SK-N-SH (cell line): Measurements from ENCODE around the gene THEM5. TPM values are rescaled to one million over a fixed set of nuclear protein-coding genes. Genes with fewer than 3 reads are reported as not detected.
A peak's percentile ranks its signal among the peaks of the same experiment; 100 is the strongest.

Experiments used
- CTCF ChIA-PET: fragments of 300-600, 350-600 bp; formaldehyde crosslinking; extraction: SDS; loops from one replicate; lab custom pipeline; 2021; lab: Yijun Ruan, JAX
- POLR2A ChIA-PET: fragments of 350-600 bp; sonication (Branson Sonifier 250); formaldehyde crosslinking; extraction: SDS; loops from one replicate; lab custom pipeline; 2020; ENCODE audit warnings: antibody characterized with exemption, inconsistent platforms; lab: Yijun Ruan, JAX
- DNase-seq: peaks from one replicate; pipeline ENCODE4 v3.0.0; 2012
- H2AFZ ChIP-seq: fragments of 200-600 bp; sonication (generic); 2 replicates; pipeline ENCODE4 v1.8.1; 2016; ENCODE audit warnings: antibody characterized with exemption, mild to moderate bottlenecking, low read depth
- H3F3A ChIP-seq: fragments of 200-600 bp; sonication (generic); replicated peaks from 2 replicates; pipeline ENCODE3; 2016; ENCODE audit warnings: antibody characterized with exemption, mild to moderate bottlenecking; ENCODE audit not compliant: insufficient read depth
- H3K27ac ChIP-seq, 2 experiments: fragments of 200-500 bp in 1 of 2; fragments of 200-600 bp in 1 of 2; sonication (Bioruptor generic) in 1 of 2; sonication (generic), shearing (Covaris generic) in 1 of 2; 2 replicates each; pipeline versions ENCODE4 v1.5.1 to v1.6.1; 2014 to 2016; ENCODE audit warnings: low read depth in 2 of 2, inconsistent platforms in 1 of 2, low read length in 1 of 2, mild to moderate bottlenecking in 1 of 2, mixed read lengths in 1 of 2
- H3K27me3 ChIP-seq: fragments of 200-600 bp; sonication (generic), shearing (Covaris generic); 2 replicates; pipeline ENCODE4 v1.6.1; 2016; ENCODE audit warnings: mixed run types; ENCODE audit not compliant: insufficient read depth
- H3K36me3 ChIP-seq, 2 experiments: fragments of 200-500 bp in 1 of 2; fragments of 200-600 bp in 1 of 2; sonication (Bioruptor generic) in 1 of 2; sonication (generic) in 1 of 2; replicated peaks in 1 of 2; 2 replicates each; pipeline versions ENCODE3 to v1.5.1; 2014 to 2016; ENCODE audit warnings: low read length in 1 of 2, mild to moderate bottlenecking in 1 of 2; ENCODE audit not compliant: insufficient read depth in 2 of 2, control insufficient read depth in 1 of 2
- H3K4me1 ChIP-seq, 2 experiments: fragments of 200-500 bp in 1 of 2; fragments of 200-600 bp in 1 of 2; sonication (Bioruptor generic) in 1 of 2; sonication (generic), shearing (Covaris generic) in 1 of 2; 2 replicates each; pipeline versions ENCODE4 v1.5.1 to v1.6.1; 2014 to 2016; ENCODE audit warnings: low read depth in 1 of 2, low read length in 1 of 2, mixed run types in 1 of 2; ENCODE audit not compliant: insufficient read depth in 2 of 2, control insufficient read depth in 1 of 2
- H3K4me2 ChIP-seq: fragments of 200-600 bp; sonication (generic), shearing (Covaris generic); 2 replicates; pipeline ENCODE4 v1.6.1; 2017; ENCODE audit warnings: mixed run types
- H3K4me3 ChIP-seq, 2 experiments: fragments of 200-500 bp in 1 of 2; fragments of 200-600 bp in 1 of 2; sonication (Bioruptor generic) in 1 of 2; sonication (generic), shearing (Covaris generic) in 1 of 2; 2 replicates each; pipeline versions ENCODE4 v1.5.1 to v1.8.1; 2014 to 2016; ENCODE audit warnings: low read depth in 2 of 2, inconsistent platforms in 1 of 2, low read length in 1 of 2, mild to moderate bottlenecking in 1 of 2, mixed read lengths in 1 of 2, moderate library complexity in 1 of 2
- H3K79me2 ChIP-seq: fragments of 200-600 bp; sonication (generic); 2 replicates; pipeline ENCODE4 v1.8.1; 2017; ENCODE audit warnings: mild to moderate bottlenecking; ENCODE audit not compliant: insufficient read depth
- H3K9ac ChIP-seq: fragments of 200-600 bp; sonication (generic); 2 replicates; pipeline ENCODE4 v1.6.1; 2017; ENCODE audit warnings: mixed run types
- H3K9me2 ChIP-seq: fragments of 200-600 bp; sonication (generic); 2 replicates; pipeline ENCODE4 v1.6.1; 2017; ENCODE audit warnings: mixed run types
- H3K9me3 ChIP-seq: fragments of 200-600 bp; sonication (generic); 2 replicates; pipeline ENCODE4 v1.6.1; 2017; ENCODE audit warnings: mixed run types, mild to moderate bottlenecking, moderate library complexity
- H4K20me1 ChIP-seq: fragments of 200-600 bp; sonication (generic); 2 replicates; pipeline ENCODE4 v1.6.1; 2017; ENCODE audit warnings: mild to moderate bottlenecking, mixed run types; ENCODE audit not compliant: insufficient read depth
- EZH2phosphoT487 ChIP-seq: fragments of 200-600 bp; sonication (generic); IDR thresholded peaks from 2 replicates; pipeline ENCODE4 v1.6.1; 2017; ENCODE audit warnings: low read depth, mixed run types, mild to moderate bottlenecking, antibody characterized with exemption, moderate library complexity, borderline replicate concordance
- FOSL2 ChIP-seq: IDR thresholded peaks from 2 replicates; pipeline ENCODE4 v1.4.0; 2012; ENCODE audit warnings: low read depth, mild to moderate bottlenecking, moderate library complexity, borderline replicate concordance
- FOXJ3 ChIP-seq: sonication (generic); formaldehyde crosslinking; IDR thresholded peaks from 2 replicates; pipeline ENCODE4 v1.5.1; 2020; ENCODE audit warnings: mild to moderate bottlenecking, missing genetic modification reagents
- FOXM1 ChIP-seq: IDR thresholded peaks from 2 replicates; pipeline ENCODE4 v1.4.0; 2012; ENCODE audit warnings: low read depth, mild to moderate bottlenecking
- GABPA ChIP-seq: IDR thresholded peaks from 2 replicates; pipeline ENCODE4 v1.4.0; 2012; ENCODE audit warnings: low read depth, mild to moderate bottlenecking
- JUND ChIP-seq: IDR thresholded peaks from 2 replicates; pipeline ENCODE4 v1.4.0; 2012
- MXI1 ChIP-seq: IDR thresholded peaks from 2 replicates; pipeline ENCODE4 v1.6.1; 2012; ENCODE audit warnings: mild to moderate bottlenecking, low read depth, low read length, improper control_type of control experiment
- NFIC ChIP-seq: IDR thresholded peaks from 2 replicates; pipeline ENCODE4 v1.4.0; 2012; ENCODE audit warnings: borderline replicate concordance
- NRF1 ChIP-seq: IDR thresholded peaks from 2 replicates; pipeline ENCODE4 v1.6.1; 2012; ENCODE audit warnings: low read depth, mild to moderate bottlenecking, low read length
- RAD21 ChIP-seq: IDR thresholded peaks from 2 replicates; pipeline ENCODE4 v1.6.1; 2012; ENCODE audit warnings: mild to moderate bottlenecking, low read length
- RXRA ChIP-seq: IDR thresholded peaks from 2 replicates; pipeline ENCODE4 v1.4.0; 2012; ENCODE audit warnings: low read depth, mild to moderate bottlenecking, borderline replicate concordance
- SMC3 ChIP-seq: IDR thresholded peaks from 2 replicates; pipeline ENCODE4 v1.6.1; 2012; ENCODE audit warnings: low read depth, low read length, improper control_type of control experiment
- TAF1 ChIP-seq: IDR thresholded peaks from 2 replicates; pipeline ENCODE4 v1.6.1; 2012; ENCODE audit warnings: low read depth, mild to moderate bottlenecking, low read length, moderate library complexity, borderline replicate concordance
- TCF12 ChIP-seq: IDR thresholded peaks from 2 replicates; pipeline ENCODE4 v1.4.0; 2012
- WGBS: methylation state at CpG from one replicate; pipeline ENCODE4 v1.1.6; 2017; ENCODE audit warnings: low lambda C conversion rate; 5-methylcytosine and 5-hydroxymethylcytosine counted together
- polyA plus RNA-seq, 3 experiments: library from polyadenylated mRNA; depleted of rRNA; stranded (reverse); fragments of >200 nt; gene quantifications; 2 replicates each; pipeline ENCODE4 v1.2.3, GENCODE V29; 2012
- TF ChIP-seq, protein P1 (sequence below): fragments of 200-600 bp; sonication (generic); IDR thresholded peaks from 2 replicates; pipeline ENCODE4 v1.6.1; 2017; ENCODE audit warnings: antibody characterized with exemption, mild to moderate bottlenecking, moderate library complexity
- TF ChIP-seq, protein P2 (sequence below): IDR thresholded peaks from 2 replicates; pipeline ENCODE4 v1.6.1; 2012; ENCODE audit warnings: mild to moderate bottlenecking, low read depth, low read length, moderate library complexity
- TF ChIP-seq, protein P3 (sequence below): fragments of 150-350 bp; IDR thresholded peaks from 2 replicates; pipeline ENCODE4 v1.6.1; 2017; ENCODE audit warnings: antibody characterized with exemption, low read length, low read depth, borderline replicate concordance

THEM5 gene
- polyA plus RNA-seq, 1 of the 3 experiments (the other 2 are of a cell fraction), result not detected

DNA sequence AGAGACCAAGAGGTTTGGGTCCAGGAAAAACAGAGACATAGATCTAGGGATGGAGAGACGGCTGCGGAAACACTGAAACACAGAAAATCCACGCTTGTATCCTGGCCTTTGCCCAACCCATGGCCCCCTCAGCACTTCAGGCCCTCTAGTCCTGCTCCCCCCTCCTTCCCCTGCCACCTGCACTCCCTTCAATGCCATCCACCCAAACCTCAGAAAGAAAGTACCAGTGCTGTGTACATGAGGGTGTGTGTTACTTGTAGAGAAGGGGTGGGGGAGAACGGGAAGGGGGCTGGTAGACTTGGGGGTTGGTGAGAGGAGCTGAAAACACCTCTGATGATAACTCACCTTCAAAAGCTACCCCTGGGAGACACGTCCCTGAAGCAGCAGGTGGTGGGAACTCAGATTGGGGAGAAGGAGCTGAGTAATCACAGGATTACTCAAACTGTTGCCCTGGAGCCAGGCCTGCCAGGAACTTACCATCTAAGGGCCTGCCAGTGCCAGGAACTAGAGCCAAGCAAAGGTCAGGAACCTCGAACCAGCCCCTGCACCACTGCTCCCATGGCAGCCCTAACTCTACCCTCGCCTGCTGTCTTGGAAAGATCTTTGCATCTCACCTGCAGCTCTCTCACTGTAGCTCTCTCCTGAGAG lies 33.4 kb downstream of the THEM5 start:
- H3K4me2 ChIP-seq, result no peak overlapping the region
- H3F3A ChIP-seq, result no peaks in the 10 kb centered on the region
- TF ChIP-seq EZH2phosphoT487 (no peak), SMC3 (no peak)
- no peaks in the 10 kb centered on the region for H3K9me3 ChIP-seq
- H4K20me1 ChIP-seq, result no peaks in the 10 kb centered on the region
- WGBS, result 53% methylated on average over 5 of the region's 7 CpGs
- H3K36me3 ChIP-seq, result no peaks in the 10 kb centered on the region
- H3K27me3 ChIP-seq, result peaks cover 7% of the 10 kb centered on the region; the same call in 1 of the 2 replicates
- DNase-seq, result no peak
- peaks cover 0 to 50% of the 10 kb centered on the region in 2 experiments; a peak in 2 of 4 replicates for H3K4me1 ChIP-seq
- peak overlapping the region in 1 of 2 experiments; percentile 81; a peak in 2 of 4 replicates for H3K27ac ChIP-seq
- no peak overlapping the region for H3K4me3 ChIP-seq
- no peaks in the 10 kb centered on the region for H3K9me2 ChIP-seq
- POLR2A ChIA-PET, result interaction anchor here (0.8 to 2.2 kb wide), 7 partner anchors 10 to 538 kb away, joined by 3 to 23 read pairs (median 4); partner anchors contain the start of genes MRPL9, TDRKH and ZNF687
- H2AFZ ChIP-seq, result no peak overlapping the region
- H3K9ac ChIP-seq, result no peak overlapping the region
- CTCF ChIA-PET, result interaction anchor here (0.7 to 7.8 kb wide), 9 partner anchors 9 to 227 kb away, joined by 3 to 46 read pairs (median 5); partner anchors contain the start of gene TDRKH
- H3K79me2 ChIP-seq, result no peaks in the 10 kb centered on the region

DNA sequence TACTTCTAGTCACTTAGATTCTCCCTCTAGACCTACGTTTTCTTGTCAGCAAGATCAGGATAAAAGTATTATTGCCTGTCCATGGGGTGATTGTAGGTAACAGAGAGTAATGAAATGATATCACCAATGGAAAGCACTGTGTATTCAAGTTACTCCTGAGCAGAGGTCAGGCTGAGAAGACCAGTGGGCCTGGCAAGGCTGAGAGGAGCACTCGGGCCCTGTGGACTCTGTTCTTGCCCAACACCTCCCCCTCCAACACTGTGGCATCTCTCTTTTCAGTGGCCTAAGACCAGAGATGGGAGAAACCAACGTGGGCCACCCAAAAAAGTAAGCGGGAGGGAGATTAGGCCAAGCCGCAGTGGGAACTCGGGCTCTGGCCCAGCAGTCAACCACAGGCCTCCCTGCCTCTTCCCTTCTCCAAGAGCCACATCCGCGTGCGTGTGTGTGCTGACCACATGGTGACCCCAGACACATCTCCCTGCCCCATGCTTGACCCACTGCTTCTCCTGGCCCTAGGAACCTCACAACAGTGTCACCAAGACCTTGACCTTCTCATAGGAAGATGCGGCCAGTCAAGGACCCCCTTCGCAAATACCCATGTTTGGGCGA lies 34.2 kb downstream of the THEM5 start:
- POLR2A ChIA-PET, result no interaction called here
- Histone ChIP-seq H2AFZ (no peak overlapping the region), H3K79me2 (no peaks in the 10 kb centered on the region), H3K9ac (no peak overlapping the region), H3K36me3 (no peaks in the 10 kb centered on the region), H3K9me3 (no peaks in the 10 kb centered on the region), H3K4me3 (no peak overlapping the region), H3K9me2 (no peaks in the 10 kb centered on the region), H4K20me1 (no peaks in the 10 kb centered on the region), H3K27me3 (peaks cover 7% of the 10 kb centered on the region; the same call in 1 of the 2 replicates), H3K4me1 (peaks cover 0 to 46% of the 10 kb centered on the region in 2 experiments; a peak in 2 of 4 replicates), H3K4me2 (no peak overlapping the region), H3F3A (no peaks in the 10 kb centered on the region), H3K27ac (no peak overlapping the region; a peak in 1 of 4 replicates)
- no peak for DNase-seq
- TF ChIP-seq, protein P1, sequence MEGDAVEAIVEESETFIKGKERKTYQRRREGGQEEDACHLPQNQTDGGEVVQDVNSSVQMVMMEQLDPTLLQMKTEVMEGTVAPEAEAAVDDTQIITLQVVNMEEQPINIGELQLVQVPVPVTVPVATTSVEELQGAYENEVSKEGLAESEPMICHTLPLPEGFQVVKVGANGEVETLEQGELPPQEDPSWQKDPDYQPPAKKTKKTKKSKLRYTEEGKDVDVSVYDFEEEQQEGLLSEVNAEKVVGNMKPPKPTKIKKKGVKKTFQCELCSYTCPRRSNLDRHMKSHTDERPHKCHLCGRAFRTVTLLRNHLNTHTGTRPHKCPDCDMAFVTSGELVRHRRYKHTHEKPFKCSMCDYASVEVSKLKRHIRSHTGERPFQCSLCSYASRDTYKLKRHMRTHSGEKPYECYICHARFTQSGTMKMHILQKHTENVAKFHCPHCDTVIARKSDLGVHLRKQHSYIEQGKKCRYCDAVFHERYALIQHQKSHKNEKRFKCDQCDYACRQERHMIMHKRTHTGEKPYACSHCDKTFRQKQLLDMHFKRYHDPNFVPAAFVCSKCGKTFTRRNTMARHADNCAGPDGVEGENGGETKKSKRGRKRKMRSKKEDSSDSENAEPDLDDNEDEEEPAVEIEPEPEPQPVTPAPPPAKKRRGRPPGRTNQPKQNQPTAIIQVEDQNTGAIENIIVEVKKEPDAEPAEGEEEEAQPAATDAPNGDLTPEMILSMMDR, result no peak
- TF ChIP-seq TAF1, result no peak
- TF ChIP-seq FOXJ3 (CRISPR knock-in tag), result no peak
- TF ChIP-seq FOXM1, result no peak
- TF ChIP-seq NFIC, result no peak
- TF ChIP-seq, protein P2, sequence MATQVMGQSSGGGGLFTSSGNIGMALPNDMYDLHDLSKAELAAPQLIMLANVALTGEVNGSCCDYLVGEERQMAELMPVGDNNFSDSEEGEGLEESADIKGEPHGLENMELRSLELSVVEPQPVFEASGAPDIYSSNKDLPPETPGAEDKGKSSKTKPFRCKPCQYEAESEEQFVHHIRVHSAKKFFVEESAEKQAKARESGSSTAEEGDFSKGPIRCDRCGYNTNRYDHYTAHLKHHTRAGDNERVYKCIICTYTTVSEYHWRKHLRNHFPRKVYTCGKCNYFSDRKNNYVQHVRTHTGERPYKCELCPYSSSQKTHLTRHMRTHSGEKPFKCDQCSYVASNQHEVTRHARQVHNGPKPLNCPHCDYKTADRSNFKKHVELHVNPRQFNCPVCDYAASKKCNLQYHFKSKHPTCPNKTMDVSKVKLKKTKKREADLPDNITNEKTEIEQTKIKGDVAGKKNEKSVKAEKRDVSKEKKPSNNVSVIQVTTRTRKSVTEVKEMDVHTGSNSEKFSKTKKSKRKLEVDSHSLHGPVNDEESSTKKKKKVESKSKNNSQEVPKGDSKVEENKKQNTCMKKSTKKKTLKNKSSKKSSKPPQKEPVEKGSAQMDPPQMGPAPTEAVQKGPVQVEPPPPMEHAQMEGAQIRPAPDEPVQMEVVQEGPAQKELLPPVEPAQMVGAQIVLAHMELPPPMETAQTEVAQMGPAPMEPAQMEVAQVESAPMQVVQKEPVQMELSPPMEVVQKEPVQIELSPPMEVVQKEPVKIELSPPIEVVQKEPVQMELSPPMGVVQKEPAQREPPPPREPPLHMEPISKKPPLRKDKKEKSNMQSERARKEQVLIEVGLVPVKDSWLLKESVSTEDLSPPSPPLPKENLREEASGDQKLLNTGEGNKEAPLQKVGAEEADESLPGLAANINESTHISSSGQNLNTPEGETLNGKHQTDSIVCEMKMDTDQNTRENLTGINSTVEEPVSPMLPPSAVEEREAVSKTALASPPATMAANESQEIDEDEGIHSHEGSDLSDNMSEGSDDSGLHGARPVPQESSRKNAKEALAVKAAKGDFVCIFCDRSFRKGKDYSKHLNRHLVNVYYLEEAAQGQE, result no peak
- no peak for TF ChIP-seq RAD21
- TF ChIP-seq GABPA, result no peak
- TF ChIP-seq, protein P3, sequence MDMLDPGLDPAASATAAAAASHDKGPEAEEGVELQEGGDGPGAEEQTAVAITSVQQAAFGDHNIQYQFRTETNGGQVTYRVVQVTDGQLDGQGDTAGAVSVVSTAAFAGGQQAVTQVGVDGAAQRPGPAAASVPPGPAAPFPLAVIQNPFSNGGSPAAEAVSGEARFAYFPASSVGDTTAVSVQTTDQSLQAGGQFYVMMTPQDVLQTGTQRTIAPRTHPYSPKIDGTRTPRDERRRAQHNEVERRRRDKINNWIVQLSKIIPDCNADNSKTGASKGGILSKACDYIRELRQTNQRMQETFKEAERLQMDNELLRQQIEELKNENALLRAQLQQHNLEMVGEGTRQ, result no peak
- TF ChIP-seq EZH2phosphoT487, result no peak
- no peak for TF ChIP-seq JUND
- no peak for TF ChIP-seq RXRA
- no peak for TF ChIP-seq FOSL2
- TF ChIP-seq SMC3, result no peak
- no peak for TF ChIP-seq MXI1
- TF ChIP-seq TCF12, result no peak
- TF ChIP-seq NRF1, result no peak
- CTCF ChIA-PET, result interaction anchor here (1.3 to 7.8 kb wide), 5 partner anchors 17 to 226 kb away, joined by 5 to 46 read pairs (median 11); partner anchors contain the start of gene TDRKH
- WGBS, result 62% methylated on average over 12 of the region's 12 CpGs
